Fibroblast of mammary gland (primary cell): ENCODE results near the gene PAQR3.

Source experiments
- DNase-seq: peaks from one replicate; pipeline ENCODE4 v3.0.0-alpha.2; 2010; ENCODE audit warnings: low read depth
- H3K4me3 ChIP-seq: 2 replicates; pipeline ENCODE4 v1.5.1; 2011; ENCODE audit warnings: low read depth, mild to moderate bottlenecking, low read length, moderate library complexity; ENCODE audit not compliant: control insufficient read depth
- CTCF ChIP-seq: conservative IDR thresholded peaks from 2 replicates; pipeline ENCODE4 v1.5.1; 2011; ENCODE audit warnings: low read depth, low read length, inconsistent platforms; ENCODE audit not compliant: control insufficient read depth, insufficient read depth

The PAQR3 gene

GRCh38 chr4:78938868-78939666 lies at the start of gene PAQR3:
Gene PAQR3 (minus strand): TSS chr4:78939438. CDS start chr4:78939224, 214 bp downstream.
- TF ChIP-seq CTCF: no peak
- peak; percentile 72 for DNase-seq
- peak within 1 kb of the TSS; percentile 93 for H3K4me3 ChIP-seq

- H3K4me3 ChIP-seq: no peak overlapping the region
- DNase-seq: no peak
- TF ChIP-seq CTCF: no peak
Measured at GRCh38 chr4:78987683-78988082, 48.4 kb upstream of the PAQR3 start.

GRCh38 chr4:78984593-78984992 lies 45.4 kb upstream of the PAQR3 start:
- no peak for TF ChIP-seq CTCF
- DNase-seq: no peak
- no peak overlapping the region for H3K4me3 ChIP-seq

GRCh38 chr4:78975865-78976264 lies 36.6 kb upstream of the PAQR3 start:
- no peak for TF ChIP-seq CTCF
- H3K4me3 ChIP-seq: no peak overlapping the region
- no peak for DNase-seq

GRCh38 chr4:78971776-78972175 lies 32.5 kb upstream of the PAQR3 start:
- DNase-seq: no peak
- H3K4me3 ChIP-seq: no peak overlapping the region
- TF ChIP-seq CTCF: no peak

- peak; percentile 14 for DNase-seq
- H3K4me3 ChIP-seq: no peak overlapping the region
- no peak for TF ChIP-seq CTCF
Measured at GRCh38 chr4:78971326-78971725, 32.1 kb upstream of the PAQR3 start.
